Neural progenitor cell (in vitro differentiated cells): ENCODE measurements around the gene IQUB. TPM values are rescaled to one million over a fixed set of nuclear protein-coding genes. Genes with fewer than 3 reads are reported as not detected.

ENCODE experiments used
- DNase-seq: peaks from one replicate; pipeline ENCODE4 v3.0.0-alpha.2; 2016; ENCODE audit warnings: low spot score
- H2AFZ ChIP-seq: fragments of 200-600 bp; sonication (generic); replicated peaks from 2 replicates; pipeline ENCODE4 v1.6.1; 2016; ENCODE audit warnings: antibody characterized with exemption
- H3F3A ChIP-seq: fragments of 200-600 bp; sonication (generic); 2 replicates; pipeline ENCODE4 v1.6.1; 2016; ENCODE audit warnings: antibody characterized with exemption, low read depth
- H3K27ac ChIP-seq: fragments of 200-600 bp; sonication (generic); 2 replicates; pipeline ENCODE4 v1.5.1; 2016; ENCODE audit warnings: mild to moderate bottlenecking
- H3K27me3 ChIP-seq: fragments of 200-600 bp; sonication (generic); 2 replicates; pipeline ENCODE4 v1.6.1; 2016; ENCODE audit warnings: mild to moderate bottlenecking, moderate library complexity
- H3K36me3 ChIP-seq: fragments of 200-600 bp; sonication (generic); 2 replicates; pipeline ENCODE4 v1.5.1; 2016
- H3K4me1 ChIP-seq: fragments of 200-600 bp; sonication (generic); 2 replicates; pipeline ENCODE4 v1.6.1; 2016; ENCODE audit warnings: mixed run types
- H3K4me2 ChIP-seq: fragments of 200-600 bp; sonication (generic); 2 replicates; pipeline ENCODE4 v1.6.1; 2016
- H3K4me3 ChIP-seq: fragments of 200-600 bp; sonication (generic); 2 replicates; pipeline ENCODE4 v1.5.1; 2016
- H3K79me2 ChIP-seq: fragments of 200-600 bp; sonication (generic); 2 replicates; pipeline ENCODE4 v1.6.1; 2016; ENCODE audit warnings: low read depth
- H3K9ac ChIP-seq: fragments of 200-600 bp; sonication (generic); 2 replicates; pipeline ENCODE4 v1.6.1; 2016
- H3K9me3 ChIP-seq: fragments of 200-600 bp; sonication (generic); 2 replicates; pipeline ENCODE4 v1.5.1; 2016; ENCODE audit warnings: low read depth
- H4K20me1 ChIP-seq: fragments of 200-600 bp; sonication (generic); 2 replicates; pipeline ENCODE4 v1.6.1; 2016; ENCODE audit warnings: low read depth
- H3K27ac Mint-ChIP-seq: 3 replicates; pipeline ENCODE4 v1.8.0; 2021; ENCODE audit warnings: mixed read lengths
- H3K27me3 Mint-ChIP-seq: 2 replicates; pipeline ENCODE4 v1.8.0; 2022; ENCODE audit warnings: low read depth, mild to moderate bottlenecking, inconsistent platforms, moderate library complexity, mixed read lengths; ENCODE audit not compliant: insufficient read depth
- H3K36me3 Mint-ChIP-seq: 3 replicates; pipeline ENCODE4 v1.8.0; 2021; ENCODE audit warnings: mixed read lengths
- H3K4me1 Mint-ChIP-seq: 3 replicates; pipeline ENCODE4 v1.8.0; 2021; ENCODE audit warnings: mixed read lengths
- H3K4me3 Mint-ChIP-seq: 3 replicates; pipeline ENCODE4 v1.8.0; 2021; ENCODE audit warnings: mild to moderate bottlenecking, moderate library complexity, mixed read lengths
- H3K9me3 Mint-ChIP-seq: 3 replicates; pipeline ENCODE4 v1.8.0; 2020; ENCODE audit warnings: mixed read lengths
- CTCF ChIP-seq: fragments of 200-600 bp; sonication (generic); IDR thresholded peaks from 2 replicates; pipeline ENCODE4 v1.5.1; 2017; ENCODE audit warnings: antibody characterized with exemption, mild to moderate bottlenecking
- EZH2 ChIP-seq: fragments of 200-600 bp; sonication (generic); IDR thresholded peaks from 2 replicates; pipeline ENCODE4 v1.6.1; 2017; ENCODE audit warnings: antibody characterized with exemption, mild to moderate bottlenecking, moderate library complexity
- EZH2phosphoT487 ChIP-seq: fragments of 200-600 bp; sonication (generic); IDR thresholded peaks from 2 replicates; pipeline ENCODE4 v1.6.1; 2017; ENCODE audit warnings: antibody characterized with exemption
- total RNA-seq: library from RNA; depleted of rRNA; stranded (reverse); fragments of >200 nt; gene quantifications from 2 replicates; pipeline ENCODE4 v1.2.3, GENCODE V29; 2015; ENCODE audit warnings: low replicate concordance

Gene IQUB
- total RNA-seq, 1 donor from 2014 or later: 0.58 TPM

- peak overlapping the region; percentile 94 for H2AFZ ChIP-seq
- no peaks in the 10 kb centered on the region for H3K9me3 ChIP-seq
- Mint-ChIP-seq H3K4me1 (no peaks in the 10 kb centered on the region), H3K4me3 (no peak overlapping the region), H3K9me3 (no peaks in the 10 kb centered on the region), H3K27me3 (no peaks in the 10 kb centered on the region), H3K27ac (no peak overlapping the region), H3K36me3 (peaks cover 2% of the 10 kb centered on the region)
- H3K4me3 ChIP-seq: peak overlapping the region; percentile 89
- H3F3A ChIP-seq: no peaks in the 10 kb centered on the region
- H3K27me3 ChIP-seq: no peaks in the 10 kb centered on the region
- no peak for DNase-seq
- H3K27ac ChIP-seq: no peak overlapping the region
- peaks cover 41% of the 10 kb centered on the region for H3K79me2 ChIP-seq
- H3K9ac ChIP-seq: no peak overlapping the region
- H4K20me1 ChIP-seq: no peaks in the 10 kb centered on the region
- H3K36me3 ChIP-seq: no peaks in the 10 kb centered on the region
- H3K4me1 ChIP-seq: peaks cover 10% of the 10 kb centered on the region
- peak overlapping the region; percentile 68 for H3K4me2 ChIP-seq
- TF ChIP-seq EZH2phosphoT487 (no peak), EZH2 (no peak), CTCF (no peak)
Observed at GRCh38 chr7:123558289-123558874, 24.0 kb upstream of the IQUB start.

GRCh38 chr7:123557398-123558288 is 23.2 kb upstream of the IQUB start, which contains the start of gene NDUFA5:
TSS of gene NDUFA5 (minus strand) at chr7:123557818. CDS start at chr7:123557795, 23 bp downstream.
- no peaks in the 10 kb centered on the region for H3F3A ChIP-seq
- H4K20me1 ChIP-seq: no peaks in the 10 kb centered on the region
- peak within 1 kb of the TSS; percentile 89 for H3K4me3 ChIP-seq
- peak within 1 kb of the TSS; percentile 94 for H2AFZ ChIP-seq
- Mint-ChIP-seq H3K27ac (no peak within 1 kb of the TSS), H3K4me3 (no peak within 1 kb of the TSS), H3K4me1 (no peaks in the 10 kb centered on the region), H3K9me3 (no peaks in the 10 kb centered on the region), H3K27me3 (no peaks in the 10 kb centered on the region), H3K36me3 (peaks cover 9% of the 10 kb centered on the region)
- DNase-seq: peak; percentile 100
- H3K9ac ChIP-seq: peak within 1 kb of the TSS; percentile 83
- H3K79me2 ChIP-seq: peaks cover 48% of the 10 kb centered on the region
- peaks cover 10% of the 10 kb centered on the region for H3K4me1 ChIP-seq
- H3K36me3 ChIP-seq: no peaks in the 10 kb centered on the region
- peak within 1 kb of the TSS; percentile 90 for H3K4me2 ChIP-seq
- no peaks in the 10 kb centered on the region for H3K27me3 ChIP-seq
- no peaks in the 10 kb centered on the region for H3K9me3 ChIP-seq
- no peak within 1 kb of the TSS for H3K27ac ChIP-seq
- TF ChIP-seq CTCF (no peak), EZH2 (no peak), EZH2phosphoT487 (no peak)

GRCh38 chr7:123557016-123557397 is 22.6 kb upstream of the IQUB start:
- Histone ChIP-seq H3K4me3 (peak overlapping the region; percentile 89), H3K27me3 (no peaks in the 10 kb centered on the region), H3K9me3 (no peaks in the 10 kb centered on the region), H3K9ac (peak overlapping the region; percentile 83), H3K27ac (no peak overlapping the region), H3K79me2 (peaks cover 53% of the 10 kb centered on the region), H3K4me2 (peak overlapping the region; percentile 90), H4K20me1 (no peaks in the 10 kb centered on the region), H3F3A (no peaks in the 10 kb centered on the region), H3K4me1 (peaks cover 10% of the 10 kb centered on the region), H2AFZ (peak overlapping the region; percentile 46), H3K36me3 (no peaks in the 10 kb centered on the region)
- Mint-ChIP-seq H3K4me1 (no peaks in the 10 kb centered on the region), H3K27me3 (no peaks in the 10 kb centered on the region), H3K36me3 (peaks cover 12% of the 10 kb centered on the region), H3K4me3 (no peak overlapping the region), H3K9me3 (no peaks in the 10 kb centered on the region), H3K27ac (no peak overlapping the region)
- DNase-seq: peak; percentile 35
- TF ChIP-seq CTCF (no peak), EZH2phosphoT487 (no peak), EZH2 (no peak)
